ENCODE results near the gene DUSP8. TPM values are rescaled to one million over a fixed set of nuclear protein-coding genes. Genes with fewer than 3 reads are reported as not detected.

DUSP8 gene
- total RNA-seq, 2 donors from 2014 or later, result 9.0 to 21.7 TPM

DNA sequence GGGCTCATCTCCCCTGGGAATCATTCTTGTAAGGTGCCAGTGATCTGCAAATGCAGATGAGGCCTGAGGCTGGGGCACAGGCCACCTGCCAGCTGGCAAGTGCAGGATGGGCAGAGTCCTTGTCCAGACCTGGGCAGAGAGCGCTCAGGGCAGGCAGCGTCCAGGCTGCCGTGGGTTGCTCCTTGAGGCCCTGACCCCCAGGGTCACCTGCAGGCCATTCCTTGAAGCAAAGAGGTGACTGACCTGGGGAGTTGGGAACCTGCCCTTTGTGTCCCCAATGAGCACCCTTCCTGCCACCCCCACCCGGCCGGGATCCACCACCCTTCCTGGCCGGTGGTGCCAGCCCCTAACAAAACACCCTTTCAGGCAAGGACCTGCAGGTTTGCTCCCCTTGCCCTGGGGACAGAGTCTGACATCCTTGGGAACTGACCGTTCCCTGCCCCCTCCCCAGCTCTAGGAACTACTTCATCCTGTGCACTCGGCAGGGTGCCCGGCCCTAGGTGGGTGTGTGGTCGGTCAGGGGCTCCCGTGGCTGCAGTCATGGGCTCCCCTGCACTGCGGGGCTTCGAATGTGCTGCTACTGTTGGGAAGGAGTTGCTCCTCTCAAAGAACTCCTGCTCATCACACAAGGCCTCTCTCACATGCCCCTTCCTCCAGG, 28.3 kb downstream of the DUSP8 start:
- ATAC-seq, result no peak
- no peak for DNase-seq
- intact Hi-C loops (cut with DNase I), result no loop called here

DNA sequence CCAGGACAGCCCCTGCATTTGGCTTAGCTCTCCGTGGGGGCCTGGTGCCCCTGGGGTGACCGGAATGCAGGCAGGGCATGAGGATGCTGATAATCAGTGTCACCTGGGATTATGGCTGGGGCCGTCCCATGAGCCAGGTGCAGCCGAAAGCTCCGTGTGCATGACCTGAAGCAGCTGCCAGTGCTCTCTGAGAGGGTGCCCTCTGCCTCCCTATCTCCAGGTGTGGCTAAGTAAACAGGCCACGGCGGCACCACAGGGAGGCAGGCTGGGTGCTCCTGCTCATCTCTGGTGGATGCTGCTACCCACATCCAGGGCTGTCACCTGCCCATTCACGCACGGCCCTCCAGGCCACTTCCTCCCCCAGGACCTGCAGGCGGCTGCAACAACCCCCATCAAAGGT, 29.8 kb downstream of the DUSP8 start:
- no peak for DNase-seq
- no peak for ATAC-seq
- intact Hi-C loops (cut with DNase I), result no loop called here

DNA sequence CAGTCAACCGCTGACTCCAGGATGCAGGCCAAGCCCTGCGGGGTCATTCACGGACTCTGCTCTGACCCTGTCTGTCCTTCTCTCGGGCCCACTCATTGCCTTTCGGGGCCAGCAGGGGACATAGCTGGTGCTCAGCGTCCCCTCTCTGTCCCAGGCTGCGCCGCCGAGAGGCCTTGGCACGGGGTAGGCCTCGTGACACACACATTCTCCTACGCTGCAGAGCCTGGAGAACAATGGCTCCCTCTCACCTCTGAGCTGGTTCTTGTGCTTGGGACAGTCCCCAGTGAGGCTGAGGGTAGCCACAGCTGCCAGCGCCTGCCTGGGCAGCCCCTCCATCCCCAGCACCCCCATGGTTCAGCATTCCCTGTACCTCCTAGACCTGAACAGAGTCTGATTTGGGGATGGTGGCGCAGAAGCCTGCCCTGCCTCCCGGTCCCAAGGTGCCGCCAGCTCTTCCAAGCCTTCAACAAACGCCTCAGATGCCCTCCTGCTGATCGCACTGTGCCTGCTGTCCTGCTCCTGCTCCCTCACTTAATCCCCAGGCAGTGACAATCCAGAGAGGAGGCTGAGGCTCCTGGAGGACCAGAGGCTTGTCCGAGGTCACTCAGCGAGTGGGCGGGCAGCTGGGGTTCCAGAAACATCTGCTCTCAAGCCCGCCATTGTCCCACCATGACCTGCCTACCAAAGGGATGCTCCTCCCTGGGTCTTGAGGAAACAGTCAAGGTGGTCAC, 30.4 kb downstream of the DUSP8 start:
- intact Hi-C loops (cut with DNase I), result no loop called here
- no peak for ATAC-seq
- no peak for DNase-seq

GRCh38 chr11:1540074-1540473, 32.0 kb downstream of the DUSP8 start:
- intact Hi-C loops (cut with DNase I), result no loop called here
- no peak for ATAC-seq

DNA sequence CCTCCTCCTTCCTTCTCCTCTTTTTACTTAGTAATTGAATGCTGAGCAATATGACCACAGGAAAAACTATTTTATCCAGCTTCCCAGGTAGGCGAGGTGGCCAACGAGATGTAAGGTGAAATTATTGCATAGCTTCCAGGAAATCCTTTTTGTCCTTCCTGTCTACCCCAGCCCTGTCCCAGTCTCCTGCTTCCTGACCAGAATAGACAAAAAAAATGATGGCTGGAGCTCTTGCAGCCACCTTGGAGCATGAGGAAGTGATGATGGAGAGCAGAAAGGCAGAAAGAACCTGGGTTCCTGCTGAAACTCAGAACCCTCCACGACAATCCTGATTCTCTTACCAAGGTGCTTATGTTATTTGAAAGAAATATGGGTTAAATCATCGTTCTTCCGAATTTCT, 33.9 kb downstream of the DUSP8 start:
- intact Hi-C loops (cut with DNase I), result no loop called here
- ATAC-seq (no peak), DNase-seq (no peak)

More at GRCh38 chr11:1540074-1540473, 32.0 kb downstream of the DUSP8 start:
- DNase-seq, result no peak

DNA sequence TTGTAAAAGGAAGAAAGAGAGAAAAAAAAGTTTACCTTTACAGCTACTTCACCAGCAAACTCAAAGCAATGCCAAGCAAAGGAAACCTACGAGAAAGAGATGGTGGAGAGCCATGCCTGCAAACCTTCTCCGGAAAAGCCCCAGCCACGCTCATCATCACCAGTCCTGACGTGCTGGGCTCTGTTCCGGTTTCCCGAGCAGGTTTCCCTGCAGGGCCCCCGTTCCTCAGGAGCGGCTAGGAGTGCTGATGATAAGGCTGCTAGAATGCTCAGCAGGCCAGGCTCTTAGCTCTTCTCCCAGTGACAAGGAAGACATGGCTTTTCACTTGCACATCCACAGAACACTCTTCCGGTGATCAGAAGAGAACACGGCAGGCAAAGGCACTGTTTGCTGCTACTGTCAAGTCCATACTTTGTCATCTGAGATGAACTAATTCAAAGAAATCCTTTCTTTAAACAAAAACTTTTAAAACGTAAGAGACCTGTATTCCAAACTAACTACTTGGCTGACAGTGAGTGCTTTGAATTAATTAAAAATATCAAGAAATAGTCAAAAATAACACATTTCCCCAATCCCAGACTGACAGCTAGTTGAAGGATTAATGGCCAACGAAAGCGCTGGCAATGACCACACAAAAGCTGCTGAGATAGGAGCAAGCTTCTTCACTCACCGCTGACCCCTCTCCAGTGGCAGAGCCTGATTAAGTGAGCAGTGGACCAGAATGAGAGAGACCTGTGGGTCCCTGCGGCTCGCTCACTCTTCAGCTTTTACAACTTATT, 35.8 kb downstream of the DUSP8 start:
- intact Hi-C loops (cut with DNase I), result no loop called here
- DNase-seq (no peak), ATAC-seq (peak in 1 of 2 donors; percentile 17)

DNA sequence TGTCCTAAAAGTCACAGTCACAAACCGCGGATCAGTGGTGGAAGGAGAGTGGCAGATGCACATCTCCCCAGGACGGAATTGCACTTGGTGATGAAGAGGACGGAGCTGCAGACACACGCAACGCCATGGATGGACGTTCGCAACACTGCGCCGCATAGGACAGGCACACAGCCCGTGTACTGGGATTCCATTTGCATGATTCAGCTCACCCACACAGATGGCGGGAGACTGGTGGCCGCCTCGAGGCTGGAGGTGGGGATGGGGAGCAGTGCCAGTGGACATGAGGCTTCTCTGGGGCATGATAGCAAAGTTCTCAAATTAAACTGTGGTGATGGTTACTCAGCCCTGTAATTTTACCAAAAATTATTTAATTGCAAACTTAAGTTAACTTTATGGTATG, 37.4 kb downstream of the DUSP8 start:
- DNase-seq, result no peak
- peak in 1 of 2 donors; percentile 29 for ATAC-seq
- intact Hi-C loops (cut with DNase I), result no loop called here

DNA sequence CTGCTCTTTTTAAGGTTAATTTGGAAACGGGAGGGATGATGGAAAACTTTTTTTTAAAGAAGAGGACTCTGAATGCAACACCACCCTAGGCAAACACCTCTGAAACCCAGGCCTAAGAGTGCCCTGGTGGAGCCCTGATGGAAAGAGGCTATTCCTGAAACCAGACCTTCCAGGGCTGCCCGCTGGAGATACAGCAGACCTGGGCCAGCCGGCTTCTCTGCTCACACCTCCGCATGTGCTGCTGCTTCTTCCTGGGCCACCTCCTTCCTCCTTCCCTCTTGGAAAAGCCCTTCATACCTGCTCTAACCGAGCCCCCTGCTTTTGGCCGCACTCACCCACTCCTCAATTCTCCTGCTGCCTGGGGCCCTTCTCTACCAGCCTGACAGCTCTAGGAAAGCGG, 37.9 kb downstream of the DUSP8 start:
- intact Hi-C loops (cut with DNase I), result no loop called here
- DNase-seq (no peak), ATAC-seq (no peak)

- intact Hi-C loops (cut with DNase I), result no loop called here
- no peak for ATAC-seq
These were observed 38.7 kb downstream of the DUSP8 start for GRCh38 chr11:1533342-1533725.

GRCh38 chr11:1532606-1533341, 39.3 kb downstream of the DUSP8 start:
- peak in 1 of 2 donors; percentile 10 for ATAC-seq
- intact Hi-C loops (cut with DNase I), result no loop called here
- DNase-seq, result no peak

More at GRCh38 chr11:1533342-1533725, 38.7 kb downstream of the DUSP8 start:
- no peak for DNase-seq

DNA sequence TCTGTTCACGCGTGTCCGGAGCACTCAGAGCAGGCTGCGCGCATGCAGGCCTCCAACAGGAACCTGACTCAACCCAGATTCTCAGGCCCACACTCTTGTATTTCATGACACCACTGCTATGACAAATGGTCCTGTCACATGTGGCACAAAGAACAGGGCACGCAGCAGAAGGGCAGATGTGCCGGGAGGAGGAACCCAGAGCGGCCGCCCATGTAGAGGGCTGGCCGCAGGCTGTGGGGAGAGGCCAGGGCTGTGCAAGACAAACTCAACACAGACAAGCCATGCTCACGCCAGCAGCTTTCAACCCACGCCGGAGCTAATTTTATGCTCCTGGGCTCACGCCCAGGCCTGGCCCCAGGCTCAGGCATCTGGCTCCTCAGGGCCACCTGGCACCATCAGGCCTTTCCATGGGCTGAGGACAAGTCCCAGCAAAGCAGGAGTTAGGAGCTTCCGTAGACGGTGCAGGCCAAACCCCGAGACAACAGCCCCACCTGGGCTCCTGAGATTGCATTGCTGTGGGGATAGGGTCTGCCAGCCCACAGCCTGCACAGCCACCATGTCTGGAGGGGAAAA, 40.0 kb downstream of the DUSP8 start:
- peak; percentile 75 for DNase-seq
- intact Hi-C loops (cut with DNase I), result no loop called here
- ATAC-seq, result peak; percentile 83 to 94

- ATAC-seq, result peak in 1 of 2 donors; percentile 18
- DNase-seq, result no peak
- intact Hi-C loops (cut with DNase I), result no loop called here
These were observed 40.5 kb downstream of the DUSP8 start for GRCh38 chr11:1531449-1532013.

GRCh38 chr11:1530686-1531448, 41.2 kb downstream of the DUSP8 start:
- ATAC-seq, result no peak
- DNase-seq, result no peak
- intact Hi-C loops (cut with DNase I), result no loop called here

DNA sequence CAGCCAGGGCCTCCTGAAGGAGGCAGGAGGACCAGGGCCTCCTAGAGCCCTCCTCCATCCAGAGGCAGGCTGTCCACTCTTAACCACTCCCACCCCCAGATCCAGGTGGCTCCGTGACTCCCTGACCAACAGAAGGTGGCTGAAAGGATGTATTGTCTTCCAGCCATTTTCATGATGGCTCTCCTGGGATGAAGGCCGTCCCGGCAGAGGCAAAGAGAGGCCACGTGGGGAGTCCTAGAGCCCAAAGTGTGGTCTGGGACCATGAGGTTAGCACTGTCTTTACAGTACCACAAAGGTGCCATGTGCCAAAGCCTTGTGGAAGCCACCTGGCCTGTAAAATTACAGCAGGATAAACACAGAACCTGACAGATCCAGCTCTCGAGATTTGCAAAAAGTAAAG, 42.3 kb downstream of the DUSP8 start:
- ATAC-seq (no peak), DNase-seq (no peak)
- intact Hi-C loops (cut with DNase I), result no loop called here

DNA sequence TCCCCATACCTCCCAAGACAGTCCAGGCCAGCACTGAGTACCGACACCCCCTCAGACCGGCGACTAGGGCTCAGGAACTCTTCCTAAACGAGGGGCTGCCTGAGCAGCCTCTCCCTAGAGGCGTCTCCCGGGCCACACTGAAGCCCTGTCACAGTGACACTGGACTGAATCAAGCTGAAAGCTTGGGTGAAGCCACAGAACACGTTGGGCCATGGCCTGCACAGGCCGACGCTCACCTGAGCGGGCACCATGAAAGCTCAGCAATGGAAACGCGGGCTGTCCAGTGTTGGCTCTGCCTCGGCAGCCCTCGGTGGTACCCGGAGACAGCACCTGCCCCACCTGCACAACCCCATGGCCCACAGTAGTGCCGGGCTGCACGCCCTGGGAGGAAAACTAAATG, 42.8 kb downstream of the DUSP8 start:
- intact Hi-C loops (cut with DNase I), result no loop called here
- no peak for DNase-seq
- ATAC-seq, result no peak

- intact Hi-C loops (cut with DNase I), result no loop called here
- DNase-seq, result no peak
- no peak for ATAC-seq
These were observed 43.4 kb downstream of the DUSP8 start for GRCh38 chr11:1528710-1529109.

DNA sequence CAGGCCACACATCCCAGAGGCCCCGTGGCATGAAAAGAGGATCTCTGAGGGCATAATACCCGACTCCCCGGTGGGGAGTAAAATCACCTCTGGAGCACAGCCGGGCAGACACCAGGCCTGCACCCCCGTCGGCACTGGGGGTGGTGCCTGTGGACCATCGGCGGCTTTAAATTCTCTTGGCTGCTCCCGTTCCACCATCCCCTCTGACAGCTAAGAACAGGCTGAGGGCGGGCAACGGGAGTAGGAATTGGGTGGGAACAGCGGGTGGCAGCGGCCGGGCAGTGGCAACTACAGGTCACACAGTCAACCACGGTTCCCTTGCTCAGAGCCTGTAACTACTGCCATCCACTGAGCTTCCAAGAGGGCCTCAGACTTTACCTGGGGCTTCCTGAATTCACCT, 45.3 kb downstream of the DUSP8 start:
- DNase-seq (no peak), ATAC-seq (no peak)
- intact Hi-C loops (cut with DNase I), result no loop called here

- intact Hi-C loops (cut with DNase I), result no loop called here
- DNase-seq (no peak), ATAC-seq (no peak)
These were observed 48.3 kb downstream of the DUSP8 start for GRCh38 chr11:1523779-1524178.

Measured in left cardiac atrium (tissue), 4 donors.